Smooth muscle cell (in vitro differentiated cells): ENCODE results near the gene DIS3L2. TPM values are rescaled to one million over a fixed set of nuclear protein-coding genes. Genes with fewer than 3 reads are reported as not detected.

Experiments used
- DNase-seq: peaks from one replicate; lab custom pipeline; 2025; ENCODE audit not compliant: unreplicated experiment; lab: John Stamatoyannopoulos, UW
- H2AFZ ChIP-seq: fragments of 200-600 bp; sonication (generic); 2 replicates; pipeline ENCODE4 v1.6.0; 2016; ENCODE audit warnings: antibody characterized with exemption, low read depth, mild to moderate bottlenecking
- H3F3A ChIP-seq: fragments of 200-600 bp; sonication (generic); 2 replicates; pipeline ENCODE4 v1.6.0; 2017; ENCODE audit warnings: antibody characterized with exemption, low read depth
- H3K27ac ChIP-seq: fragments of 200-600 bp; sonication (generic); 2 replicates; pipeline ENCODE4 v1.5.1; 2016; ENCODE audit warnings: low read depth, mild to moderate bottlenecking
- H3K27me3 ChIP-seq: fragments of 200-600 bp; sonication (generic); 2 replicates; pipeline ENCODE4 v1.6.1; 2016; ENCODE audit warnings: low read depth, mild to moderate bottlenecking
- H3K36me3 ChIP-seq: fragments of 200-600 bp; sonication (generic); 2 replicates; pipeline ENCODE4 v1.5.1; 2016; ENCODE audit warnings: low read depth
- H3K4me1 ChIP-seq: fragments of 200-600 bp; sonication (generic); 2 replicates; pipeline ENCODE4 v1.5.1; 2016; ENCODE audit warnings: low read depth
- H3K4me2 ChIP-seq: fragments of 200-600 bp; sonication (generic); 2 replicates; pipeline ENCODE4 v1.6.0; 2016; ENCODE audit warnings: mild to moderate bottlenecking
- H3K4me3 ChIP-seq: fragments of 200-600 bp; sonication (generic); 2 replicates; pipeline ENCODE4 v1.5.1; 2016; ENCODE audit warnings: mild to moderate bottlenecking
- H3K79me2 ChIP-seq: fragments of 200-600 bp; sonication (generic); 2 replicates; pipeline ENCODE4 v1.6.0; 2016; ENCODE audit warnings: low read depth, mild to moderate bottlenecking
- H3K9ac ChIP-seq: fragments of 200-600 bp; sonication (generic); 2 replicates; pipeline ENCODE4 v1.6.0; 2016; ENCODE audit warnings: low read depth
- H3K9me3 ChIP-seq: fragments of 200-600 bp; sonication (generic); replicated peaks from 2 replicates; pipeline ENCODE4 v1.5.1; 2016; ENCODE audit warnings: low read depth
- H4K20me1 ChIP-seq: fragments of 200-600 bp; sonication (generic); 2 replicates; pipeline ENCODE4 v1.6.0; 2016; ENCODE audit warnings: low read depth
- WGBS: methylation state at CpG from one replicate; pipeline ENCODE4 v1.1.7; 2016; ENCODE audit warnings: low lambda C conversion rate; 5-methylcytosine and 5-hydroxymethylcytosine counted together
- polyA plus RNA-seq: library from polyadenylated mRNA; unstranded; fragments of >200 nt; fragmentation: Nextera tagmentation; extraction: Ambion mirVana; gene quantifications from 2 replicates; pipeline ENCODE4 v1.2.1, GENCODE V29; 2016
- total RNA-seq: library from RNA; depleted of rRNA; stranded (reverse); fragments of >200 nt; gene quantifications from 2 replicates; pipeline ENCODE4 v1.2.3, GENCODE V29; 2014
- TF ChIP-seq, protein P1 (sequence below): fragments of 200-600 bp; sonication (generic); IDR thresholded peaks from 2 replicates; pipeline ENCODE4 v1.5.1; 2017; ENCODE audit warnings: borderline replicate concordance, mild to moderate bottlenecking, antibody characterized with exemption; ENCODE audit not compliant: insufficient read depth, poor library complexity, severe bottlenecking

Gene DIS3L2
- total and polyA plus RNA-seq, 2 experiments from 2014 or later: 11.4 to 25.2 TPM

DNA sequence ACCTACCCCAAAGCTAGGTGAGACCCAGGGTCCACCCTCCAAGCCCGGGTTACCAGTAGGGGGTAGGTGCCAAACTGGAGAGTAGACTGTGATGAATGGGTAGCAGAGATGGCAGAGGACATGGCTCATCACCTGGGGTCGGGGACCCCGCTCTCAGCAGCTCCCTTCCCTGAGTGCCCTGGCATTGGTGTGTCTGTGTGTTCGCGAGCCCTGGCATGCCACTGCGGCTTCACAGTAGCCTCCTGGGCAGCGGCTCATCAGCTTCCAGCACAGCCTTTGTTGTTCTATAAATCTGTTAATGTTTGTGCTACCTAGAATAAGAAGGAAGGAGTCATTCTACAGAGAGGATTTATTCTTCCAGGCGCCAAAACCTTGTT, 354.4 kb downstream of the DIS3L2 start:
- 96% methylated on average over 8 of the region's 8 CpGs for WGBS
- Histone ChIP-seq H3K36me3 (peaks cover 6% of the 10 kb centered on the region), H3K27me3 (no peaks in the 10 kb centered on the region), H3K4me3 (no peak overlapping the region), H2AFZ (no peak overlapping the region), H3K9me3 (no peaks in the 10 kb centered on the region), H3K27ac (peak overlapping the region; percentile 71), H3K9ac (peak overlapping the region; percentile 62), H3K4me2 (peak overlapping the region; percentile 6), H3K4me1 (peaks cover 6% of the 10 kb centered on the region), H3K79me2 (no peaks in the 10 kb centered on the region), H3F3A (no peaks in the 10 kb centered on the region), H4K20me1 (no peaks in the 10 kb centered on the region)
- TF ChIP-seq, protein P1, sequence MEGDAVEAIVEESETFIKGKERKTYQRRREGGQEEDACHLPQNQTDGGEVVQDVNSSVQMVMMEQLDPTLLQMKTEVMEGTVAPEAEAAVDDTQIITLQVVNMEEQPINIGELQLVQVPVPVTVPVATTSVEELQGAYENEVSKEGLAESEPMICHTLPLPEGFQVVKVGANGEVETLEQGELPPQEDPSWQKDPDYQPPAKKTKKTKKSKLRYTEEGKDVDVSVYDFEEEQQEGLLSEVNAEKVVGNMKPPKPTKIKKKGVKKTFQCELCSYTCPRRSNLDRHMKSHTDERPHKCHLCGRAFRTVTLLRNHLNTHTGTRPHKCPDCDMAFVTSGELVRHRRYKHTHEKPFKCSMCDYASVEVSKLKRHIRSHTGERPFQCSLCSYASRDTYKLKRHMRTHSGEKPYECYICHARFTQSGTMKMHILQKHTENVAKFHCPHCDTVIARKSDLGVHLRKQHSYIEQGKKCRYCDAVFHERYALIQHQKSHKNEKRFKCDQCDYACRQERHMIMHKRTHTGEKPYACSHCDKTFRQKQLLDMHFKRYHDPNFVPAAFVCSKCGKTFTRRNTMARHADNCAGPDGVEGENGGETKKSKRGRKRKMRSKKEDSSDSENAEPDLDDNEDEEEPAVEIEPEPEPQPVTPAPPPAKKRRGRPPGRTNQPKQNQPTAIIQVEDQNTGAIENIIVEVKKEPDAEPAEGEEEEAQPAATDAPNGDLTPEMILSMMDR: no peak
- no peak for DNase-seq

DNA sequence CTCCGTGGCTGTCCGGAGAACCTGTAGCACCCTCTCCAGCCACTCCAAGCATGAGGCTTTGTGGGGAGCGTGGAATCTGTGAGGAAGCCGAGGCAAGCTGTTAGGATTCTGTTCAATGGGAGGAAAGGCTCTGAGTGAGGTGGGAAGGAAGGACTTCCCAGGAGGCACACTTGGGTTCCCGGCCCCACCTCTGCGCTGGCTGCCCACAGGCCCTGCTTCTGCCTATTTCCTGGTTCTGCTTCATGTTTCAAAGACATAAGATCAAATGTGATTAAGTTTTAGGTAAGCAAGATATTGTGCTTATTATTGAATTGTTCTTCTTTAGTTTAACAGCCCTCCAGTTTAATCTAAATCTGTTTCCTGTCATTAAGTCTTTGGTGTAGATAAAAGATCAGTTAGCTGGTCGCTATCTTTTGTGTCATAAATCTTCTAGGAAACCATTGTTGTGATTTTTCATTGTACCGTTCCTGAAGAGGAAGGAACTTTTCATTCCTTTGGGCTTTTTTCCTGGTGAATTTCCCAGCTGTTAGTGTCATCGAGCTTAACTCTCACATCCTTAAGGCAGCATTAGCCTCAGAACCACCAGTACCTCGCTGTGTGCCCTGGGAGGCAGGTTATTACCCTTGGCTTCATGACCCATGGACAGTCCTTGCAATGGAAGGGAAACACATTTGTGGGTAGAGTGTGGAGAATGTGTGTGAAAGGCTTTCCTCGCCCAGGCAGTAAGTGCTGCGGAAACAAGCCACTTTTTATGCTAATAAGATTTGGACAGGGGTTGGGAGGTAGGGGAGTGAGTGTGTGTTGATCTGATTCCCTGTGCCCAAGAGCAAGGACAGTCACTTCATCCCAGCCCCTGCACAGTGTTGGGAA, 355.2 kb downstream of the DIS3L2 start:
- Histone ChIP-seq H3K9ac (peak overlapping the region; percentile 62), H3K4me3 (no peak overlapping the region), H3K9me3 (no peaks in the 10 kb centered on the region), H3K27me3 (no peaks in the 10 kb centered on the region), H3K79me2 (no peaks in the 10 kb centered on the region), H3K4me2 (peak overlapping the region; percentile 6), H4K20me1 (no peaks in the 10 kb centered on the region), H3K27ac (peak overlapping the region; percentile 71), H3K36me3 (peaks cover 6% of the 10 kb centered on the region), H3K4me1 (peaks cover 6% of the 10 kb centered on the region), H2AFZ (no peak overlapping the region), H3F3A (no peaks in the 10 kb centered on the region)
- TF ChIP-seq, protein P1: no peak
- DNase-seq: no peak
- WGBS: 71% methylated on average over 12 of the region's 12 CpGs

DNA sequence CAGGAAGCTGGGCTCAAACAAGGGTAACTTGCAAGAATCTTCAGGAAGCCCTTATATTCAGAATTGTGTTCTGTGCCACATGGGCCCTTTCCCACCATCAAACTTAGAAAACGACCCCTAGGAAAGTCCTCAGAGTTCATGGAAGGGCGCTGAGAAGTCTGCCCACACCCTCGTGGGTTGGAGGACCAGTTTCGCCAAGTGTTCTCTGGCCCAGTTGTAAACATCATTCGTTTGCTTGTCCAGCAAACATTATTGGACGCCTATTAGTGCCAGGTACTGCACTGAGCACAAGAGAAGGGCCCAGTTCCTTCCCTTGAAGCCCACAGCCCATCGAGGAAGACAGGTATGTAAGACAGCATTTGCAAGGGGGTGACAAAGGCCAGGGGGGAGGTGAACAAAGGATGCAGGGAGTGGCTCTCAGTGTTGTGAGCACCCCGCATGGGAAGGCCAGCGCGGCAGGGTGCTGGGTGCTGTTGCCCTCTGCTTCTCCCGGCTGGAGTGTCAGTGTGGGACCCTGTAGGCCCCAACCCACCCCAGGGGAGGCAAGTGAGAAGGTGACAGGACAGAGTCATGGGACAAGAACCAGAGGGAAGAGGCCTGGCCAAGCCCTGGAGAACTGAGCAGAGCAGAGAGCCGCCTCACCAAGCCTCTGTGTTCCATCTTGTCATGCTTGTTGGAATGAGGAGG, 356.8 kb downstream of the DIS3L2 start:
- DNase-seq: no peak
- WGBS: 96% methylated on average over 12 of the region's 12 CpGs
- peaks cover 6% of the 10 kb centered on the region for H3K4me1 ChIP-seq

More for the DNA sequence above, 356.8 kb downstream of the DIS3L2 start:
- Histone ChIP-seq H3K27me3 (no peaks in the 10 kb centered on the region), H3K27ac (no peak overlapping the region), H3K36me3 (no peaks in the 10 kb centered on the region), H4K20me1 (no peaks in the 10 kb centered on the region), H2AFZ (no peak overlapping the region), H3F3A (no peaks in the 10 kb centered on the region), H3K9me3 (no peaks in the 10 kb centered on the region), H3K4me3 (no peak overlapping the region), H3K79me2 (no peaks in the 10 kb centered on the region), H3K4me2 (no peak overlapping the region), H3K9ac (no peak overlapping the region)
- TF ChIP-seq, protein P1: no peak
